ENCODE measurements around the gene PCED1B. TPM values are rescaled to one million over a fixed set of nuclear protein-coding genes. Genes with fewer than 3 reads are reported as not detected.

Gene PCED1B
- total RNA-seq, 2 donors from 2014 or later = 2.3 to 14.2 TPM

DNA sequence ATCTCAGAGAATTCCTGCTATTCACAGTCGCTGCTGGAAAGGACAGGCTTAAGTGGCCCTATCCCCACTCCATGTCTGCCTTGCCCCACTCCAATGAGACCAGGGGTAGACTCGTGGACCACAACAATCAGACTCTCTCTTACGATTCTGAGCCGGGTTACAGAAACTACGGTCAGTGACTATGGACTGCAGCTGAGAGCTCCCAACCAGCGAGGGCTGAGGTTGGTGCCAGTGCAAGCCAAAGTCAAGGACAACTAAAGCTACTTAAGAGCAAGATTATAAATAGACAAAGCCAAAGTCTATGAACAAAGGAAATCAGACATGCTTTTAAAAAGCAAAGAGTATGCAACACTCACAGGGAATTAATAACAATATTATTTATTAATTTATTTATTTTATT lies 18.7 kb downstream of the PCED1B start:
- H3K27ac ChIP-seq = no peak overlapping the region
- no peaks in the 10 kb centered on the region for H3K9me3 ChIP-seq
- DNase-seq (peak in 3 of 4 donors; percentile 31 to 63 (median 39)), ATAC-seq (no peak)
- TF ChIP-seq POLR2A (IDR thresholded peaks at IDR 0.05) = no peak
- TF ChIP-seq, protein P1, sequence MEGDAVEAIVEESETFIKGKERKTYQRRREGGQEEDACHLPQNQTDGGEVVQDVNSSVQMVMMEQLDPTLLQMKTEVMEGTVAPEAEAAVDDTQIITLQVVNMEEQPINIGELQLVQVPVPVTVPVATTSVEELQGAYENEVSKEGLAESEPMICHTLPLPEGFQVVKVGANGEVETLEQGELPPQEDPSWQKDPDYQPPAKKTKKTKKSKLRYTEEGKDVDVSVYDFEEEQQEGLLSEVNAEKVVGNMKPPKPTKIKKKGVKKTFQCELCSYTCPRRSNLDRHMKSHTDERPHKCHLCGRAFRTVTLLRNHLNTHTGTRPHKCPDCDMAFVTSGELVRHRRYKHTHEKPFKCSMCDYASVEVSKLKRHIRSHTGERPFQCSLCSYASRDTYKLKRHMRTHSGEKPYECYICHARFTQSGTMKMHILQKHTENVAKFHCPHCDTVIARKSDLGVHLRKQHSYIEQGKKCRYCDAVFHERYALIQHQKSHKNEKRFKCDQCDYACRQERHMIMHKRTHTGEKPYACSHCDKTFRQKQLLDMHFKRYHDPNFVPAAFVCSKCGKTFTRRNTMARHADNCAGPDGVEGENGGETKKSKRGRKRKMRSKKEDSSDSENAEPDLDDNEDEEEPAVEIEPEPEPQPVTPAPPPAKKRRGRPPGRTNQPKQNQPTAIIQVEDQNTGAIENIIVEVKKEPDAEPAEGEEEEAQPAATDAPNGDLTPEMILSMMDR (IDR thresholded peaks at IDR 0.05) = no peak
- H3K4me1 ChIP-seq = peaks cover 12% of the 10 kb centered on the region
- H3K36me3 ChIP-seq (replicated peaks in 1 of 2; ENCODE audit: insufficient read depth in 1 of 2, low read depth in 2 of 2) = no peaks in the 10 kb centered on the region
- 26 to 46% methylated on average over 5 to 6 of the region's 6 CpGs for WGBS, 2 donors
- intact Hi-C loops (cut with DNase I) = no loop called here
- no peak overlapping the region for H3K4me3 ChIP-seq
- H3K27me3 ChIP-seq = no peaks in the 10 kb centered on the region

DNA sequence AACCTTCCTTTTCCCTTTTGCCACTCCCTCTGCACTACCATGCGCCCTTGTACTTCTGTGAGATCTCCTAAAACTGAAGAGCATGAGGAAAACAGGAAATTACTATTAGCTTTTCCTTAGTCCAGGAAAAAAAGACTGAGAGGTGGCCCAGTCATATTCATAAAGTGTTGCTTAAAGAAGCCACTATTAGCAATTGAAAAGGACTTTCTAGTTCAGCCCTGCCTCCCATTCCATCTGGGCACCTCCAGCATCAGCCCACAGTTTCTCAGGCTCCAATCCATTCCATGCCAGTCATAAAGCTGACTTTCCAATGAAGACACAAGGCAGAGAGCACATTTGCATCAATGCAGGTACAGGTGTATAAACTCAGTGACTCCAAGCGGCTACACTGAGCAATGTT lies 20.2 kb downstream of the PCED1B start:
- no peak for ATAC-seq
- no peak for DNase-seq
- Histone ChIP-seq H3K4me3 (no peak overlapping the region), H3K9me3 (no peaks in the 10 kb centered on the region), H3K27me3 (no peaks in the 10 kb centered on the region), H3K4me1 (peaks cover 12% of the 10 kb centered on the region), H3K27ac (no peak overlapping the region), H3K36me3 (replicated peaks in 1 of 2; ENCODE audit: insufficient read depth in 1 of 2, low read depth in 2 of 2) (no peaks in the 10 kb centered on the region)
- intact Hi-C loops (cut with DNase I) = no loop called here
- WGBS, 2 donors = 50 to 70% methylated on average over 2 of the region's 2 CpGs
- TF ChIP-seq POLR2A (IDR thresholded peaks at IDR 0.05) = no peak
- TF ChIP-seq, protein P1 (IDR thresholded peaks at IDR 0.05) = no peak

DNA sequence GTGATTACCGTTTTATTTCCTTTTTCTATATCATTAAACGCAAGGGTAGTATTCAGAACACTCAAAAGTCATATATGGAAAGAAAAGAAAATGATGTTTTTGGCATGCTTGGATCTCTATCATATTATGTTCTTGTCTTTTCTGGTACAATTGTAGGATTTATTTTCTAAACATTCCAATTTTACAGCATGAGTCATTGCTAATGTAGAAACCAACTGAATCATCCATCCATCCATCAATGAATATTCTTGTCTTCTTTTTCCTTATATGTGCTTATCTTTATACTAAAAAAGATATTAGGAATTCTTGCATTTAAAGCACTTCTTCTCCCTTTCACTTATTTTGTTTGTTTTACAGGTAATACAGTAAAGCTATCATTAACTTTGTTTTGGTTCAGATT lies 20.7 kb downstream of the PCED1B start:
- Histone ChIP-seq H3K9me3 (no peaks in the 10 kb centered on the region), H3K4me3 (no peak overlapping the region), H3K27ac (no peak overlapping the region), H3K4me1 (peaks cover 13% of the 10 kb centered on the region), H3K36me3 (replicated peaks in 1 of 2; ENCODE audit: insufficient read depth in 1 of 2, low read depth in 2 of 2) (no peaks in the 10 kb centered on the region), H3K27me3 (no peaks in the 10 kb centered on the region)
- DNase-seq (no peak), ATAC-seq (no peak)
- 97 to 98% methylated on average over 2 of the region's 2 CpGs for WGBS, 2 donors
- TF ChIP-seq POLR2A (IDR thresholded peaks at IDR 0.05) = no peak
- TF ChIP-seq, protein P1 (IDR thresholded peaks at IDR 0.05) = no peak
- intact Hi-C loops (cut with DNase I) = no loop called here

DNA sequence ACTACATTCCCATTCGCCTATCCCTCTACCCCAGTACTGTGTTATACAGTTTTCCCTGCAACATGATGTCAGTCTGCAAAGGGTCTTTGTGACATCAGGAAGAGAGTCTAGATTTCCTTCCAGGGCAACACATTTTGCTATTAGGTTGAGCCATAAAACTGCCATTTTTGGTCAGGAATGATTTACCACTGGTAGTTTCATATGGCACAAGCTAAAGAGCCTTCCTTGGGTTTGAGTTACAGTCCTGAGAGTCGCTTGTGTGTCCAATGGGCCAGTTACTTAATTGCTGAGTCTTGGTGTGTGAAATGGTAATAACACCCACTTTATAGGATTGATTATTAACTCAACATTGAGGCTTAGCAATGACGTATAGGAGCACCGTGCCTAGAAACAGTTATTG lies 23.0 kb downstream of the PCED1B start:
- TF ChIP-seq, protein P1 (IDR thresholded peaks at IDR 0.05) = no peak
- TF ChIP-seq POLR2A (IDR thresholded peaks at IDR 0.05) = no peak
- Histone ChIP-seq H3K27me3 (no peaks in the 10 kb centered on the region), H3K9me3 (no peaks in the 10 kb centered on the region), H3K4me3 (no peak overlapping the region), H3K36me3 (replicated peaks in 1 of 2; ENCODE audit: insufficient read depth in 1 of 2, low read depth in 2 of 2) (no peaks in the 10 kb centered on the region), H3K4me1 (peaks cover 25% of the 10 kb centered on the region), H3K27ac (no peak overlapping the region)
- DNase-seq = no peak
- ATAC-seq = no peak
- WGBS, 2 donors = 90 to 93% methylated on average over 4 of the region's 4 CpGs
- intact Hi-C loops (cut with DNase I) = no loop called here

DNA sequence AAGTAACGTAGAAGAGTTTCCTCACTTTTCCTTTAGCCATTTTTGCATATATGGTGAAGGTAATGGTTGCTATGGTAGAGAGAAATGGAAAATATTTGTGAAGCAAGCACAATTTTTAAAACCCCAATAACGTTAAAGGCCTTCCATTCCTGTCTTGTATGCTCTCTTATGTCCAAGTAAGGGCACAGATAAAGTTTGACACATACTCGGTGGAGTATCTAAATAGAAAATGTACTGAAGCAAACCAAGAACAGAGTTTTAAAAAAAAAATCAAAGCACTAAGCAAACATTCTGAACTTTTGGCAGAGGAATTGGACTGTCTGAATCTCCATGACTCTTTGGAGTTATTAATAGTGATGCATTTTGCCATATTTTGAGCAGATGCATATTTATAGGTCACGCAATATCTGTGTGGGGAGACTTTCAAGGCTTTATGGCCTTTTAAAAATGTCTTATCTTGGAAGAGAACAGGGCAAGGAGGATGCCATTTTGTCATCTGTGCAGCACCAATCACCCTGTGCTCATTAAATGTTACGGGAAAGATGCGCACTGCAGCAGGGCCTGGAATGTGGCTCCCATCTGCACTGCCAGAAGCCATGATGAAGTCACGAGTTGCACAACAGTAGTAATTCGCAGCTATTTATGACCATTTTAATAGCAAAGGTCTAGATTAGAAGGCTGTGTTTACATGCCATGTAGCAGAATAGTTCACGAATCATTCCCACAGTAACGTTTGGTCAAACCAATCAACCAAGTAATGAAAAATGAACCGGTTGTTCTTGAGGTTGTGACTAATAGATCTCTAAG lies 23.6 kb downstream of the PCED1B start:
- DNase-seq (peak in 1 of 4 donors; percentile 14), ATAC-seq (peak; percentile 54)
- 64 to 78% methylated on average over 10 to 11 of the region's 11 CpGs for WGBS, 2 donors
- Histone ChIP-seq H3K27me3 (no peaks in the 10 kb centered on the region), H3K4me1 (peaks cover 19% of the 10 kb centered on the region), H3K4me3 (no peak overlapping the region), H3K36me3 (replicated peaks in 1 of 2; ENCODE audit: insufficient read depth in 1 of 2, low read depth in 2 of 2) (no peaks in the 10 kb centered on the region), H3K9me3 (no peaks in the 10 kb centered on the region), H3K27ac (no peak overlapping the region)
- intact Hi-C loops (cut with DNase I) = no loop called here
- no peak for TF ChIP-seq POLR2A (IDR thresholded peaks at IDR 0.05)
- TF ChIP-seq, protein P1 (IDR thresholded peaks at IDR 0.05) = no peak
